T-cell (primary cell): ENCODE measurements around the gene SCTR. TPM values are rescaled to one million over a fixed set of nuclear protein-coding genes. Genes with fewer than 3 reads are reported as not detected.

Source experiments
- ATAC-seq, 4 experiments: fragments of 200-7000 bp in 3 of 4; fragments of 150-1000 bp in 1 of 4; cut with Tn5 transposase; replicated peaks in 1 of 4; 1 replicate in 3 of 4; 2 replicates in 1 of 4; pipeline ENCODE4 v1.10.0; 2021; ENCODE audit warnings: moderate library complexity in 3 of 4, mild to moderate bottlenecking in 2 of 4, moderate number of reproducible peaks in 1 of 4
- CTCF ChIA-PET, 2 donors: fragments of 300-600 bp; sonication (Branson Sonifier 250); formaldehyde crosslinking; loops; one replicate each; lab custom pipeline; 2022; ENCODE audit warnings: antibody characterized with exemption in 2 of 2; lab: Charles Lee
- POLR2A ChIA-PET, 2 donors: fragments of 300-600 bp; sonication (Branson Sonifier 250); formaldehyde crosslinking; loops; one replicate each; lab custom pipeline; 2022; ENCODE audit warnings: antibody characterized with exemption in 2 of 2; lab: Charles Lee
- DNase-seq, 35 experiments: peaks; one replicate each; pipeline versions ENCODE4 v3.0.0 to v3.0.0-alpha.2; 2013 to 2023
- H3K27ac ChIP-seq: one replicate; pipeline ENCODE4 v1.5.1; 2013; ENCODE audit warnings: low read length
- H3K27me3 ChIP-seq, 2 experiments: replicated peaks in 1 of 2; 1 replicate in 1 of 2; 2 replicates in 1 of 2; pipeline versions ENCODE4 v1.6.1 to v1.7.0; 2013; ENCODE audit warnings: low read length in 1 of 2, mixed read lengths in 1 of 2; ENCODE audit not compliant: control insufficient read depth in 2 of 2, insufficient read depth in 2 of 2; ENCODE audit errors: extremely low read depth in 1 of 2
- H3K36me3 ChIP-seq, 2 donors: 1 replicate in 1 of 2; 2 replicates in 1 of 2; pipeline versions ENCODE4 v1.6.1 to v1.7.0; 2013; ENCODE audit warnings: low read length in 1 of 2; ENCODE audit not compliant: control insufficient read depth in 2 of 2, insufficient read depth in 1 of 2; ENCODE audit errors: extremely low read depth in 1 of 2
- H3K4me1 ChIP-seq, 2 experiments: 1 replicate in 1 of 2; 2 replicates in 1 of 2; pipeline versions ENCODE4 v1.6.1 to v1.7.0; 2013; ENCODE audit warnings: low read length in 2 of 2, mixed read lengths in 1 of 2; ENCODE audit not compliant: insufficient read depth in 2 of 2, control insufficient read depth in 1 of 2; ENCODE audit errors: extremely low read depth in 1 of 2
- H3K4me3 ChIP-seq, 2 donors: 1 replicate in 1 of 2; 2 replicates in 1 of 2; pipeline versions ENCODE4 v1.5.1 to v1.7.0; 2013; ENCODE audit warnings: mild to moderate bottlenecking in 2 of 2, low read length in 1 of 2, moderate library complexity in 1 of 2; ENCODE audit not compliant: control insufficient read depth in 1 of 2; ENCODE audit errors: extremely low read depth in 1 of 2
- H3K9me3 ChIP-seq: 2 replicates; pipeline ENCODE4 v1.7.0; 2013
- H3K27ac Mint-ChIP-seq, 2 donors: one replicate each; pipeline ENCODE4 v1.8.0; 2020 to 2021; ENCODE audit warnings: mild to moderate bottlenecking in 2 of 2, mixed read lengths in 2 of 2
- H3K27me3 Mint-ChIP-seq, 2 donors: one replicate each; pipeline ENCODE4 v1.8.0; 2021 to 2022; ENCODE audit warnings: mixed read lengths in 2 of 2
- H3K36me3 Mint-ChIP-seq: one replicate; pipeline ENCODE4 v1.8.0; 2021; ENCODE audit warnings: mixed read lengths
- H3K4me1 Mint-ChIP-seq, 3 donors: one replicate each; pipeline ENCODE4 v1.8.0; 2020 to 2022; ENCODE audit warnings: mixed read lengths in 3 of 3, mild to moderate bottlenecking in 1 of 3
- H3K4me3 Mint-ChIP-seq, 3 donors: one replicate each; pipeline ENCODE4 v1.8.0; 2020 to 2022; ENCODE audit warnings: mild to moderate bottlenecking in 3 of 3, mixed read lengths in 3 of 3, moderate library complexity in 3 of 3
- H3K9me3 Mint-ChIP-seq, 3 donors: one replicate each; pipeline ENCODE4 v1.8.0; 2020 to 2022; ENCODE audit warnings: mixed read lengths in 3 of 3
- WGBS: methylation state at CpG from one replicate; pipeline ENCODE4 v1.1.5; 2013; ENCODE audit warnings: missing lambda C conversion rate; ENCODE audit not compliant: insufficient coverage; 5-methylcytosine and 5-hydroxymethylcytosine counted together
- total RNA-seq, 35 experiments: library from RNA in 6 of 35; stranded (reverse) in 6 of 35; fragments of 120-200 nt in 1 of 35; gene quantifications; one replicate each; pipeline versions ENCODE4 v1.2.1 to v1.2.4 and lab custom pipeline; 2013 to 2026

SCTR gene
- total RNA-seq, 5 donors from 2014 or later (not counting 1 experiment from before 2014, with no cell fraction given): not detected

DNA sequence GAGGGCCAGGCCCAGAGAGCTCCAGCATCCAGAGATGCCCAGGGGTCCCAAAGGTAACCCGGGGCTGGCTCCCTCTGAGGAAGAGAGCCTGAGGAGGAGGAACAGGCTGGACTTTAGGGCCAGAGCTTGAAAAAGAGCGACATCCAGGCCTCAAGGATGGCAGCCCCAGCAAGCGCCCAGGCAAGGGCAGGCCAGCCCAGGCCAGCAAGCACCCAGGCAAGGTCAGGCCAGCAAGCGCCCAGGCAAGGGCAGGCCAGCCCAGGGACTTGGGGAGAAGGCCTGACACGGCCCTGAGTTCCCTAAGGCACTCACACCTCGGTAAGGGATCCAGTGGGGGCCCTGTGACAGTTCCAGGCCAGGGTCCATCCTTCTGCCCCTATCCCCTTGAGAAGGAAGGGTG lies 127.1 kb downstream of the SCTR start:
- Mint-ChIP-seq H3K27ac (no peak overlapping the region), H3K4me3 (no peak overlapping the region), H3K9me3 (no peaks in the 10 kb centered on the region), H3K4me1 (no peaks in the 10 kb centered on the region), H3K36me3 (no peaks in the 10 kb centered on the region), H3K27me3 (peaks cover 3 to 11% of the 10 kb centered on the region in 2 donors)
- POLR2A ChIA-PET: no interaction called here
- CTCF ChIA-PET: no interaction called here
- no peak overlapping the region for H3K4me3 ChIP-seq
- H3K9me3 ChIP-seq: no peaks in the 10 kb centered on the region
- no peak for ATAC-seq
- H3K27me3 ChIP-seq: peaks cover 0 to 16% of the 10 kb centered on the region in 2 experiments
- 67% methylated on average over 4 of the region's 6 CpGs for WGBS
- no peaks in the 10 kb centered on the region for H3K4me1 ChIP-seq
- no peaks in the 10 kb centered on the region for H3K36me3 ChIP-seq
- H3K27ac ChIP-seq: no peak overlapping the region
- no peak for DNase-seq

DNA sequence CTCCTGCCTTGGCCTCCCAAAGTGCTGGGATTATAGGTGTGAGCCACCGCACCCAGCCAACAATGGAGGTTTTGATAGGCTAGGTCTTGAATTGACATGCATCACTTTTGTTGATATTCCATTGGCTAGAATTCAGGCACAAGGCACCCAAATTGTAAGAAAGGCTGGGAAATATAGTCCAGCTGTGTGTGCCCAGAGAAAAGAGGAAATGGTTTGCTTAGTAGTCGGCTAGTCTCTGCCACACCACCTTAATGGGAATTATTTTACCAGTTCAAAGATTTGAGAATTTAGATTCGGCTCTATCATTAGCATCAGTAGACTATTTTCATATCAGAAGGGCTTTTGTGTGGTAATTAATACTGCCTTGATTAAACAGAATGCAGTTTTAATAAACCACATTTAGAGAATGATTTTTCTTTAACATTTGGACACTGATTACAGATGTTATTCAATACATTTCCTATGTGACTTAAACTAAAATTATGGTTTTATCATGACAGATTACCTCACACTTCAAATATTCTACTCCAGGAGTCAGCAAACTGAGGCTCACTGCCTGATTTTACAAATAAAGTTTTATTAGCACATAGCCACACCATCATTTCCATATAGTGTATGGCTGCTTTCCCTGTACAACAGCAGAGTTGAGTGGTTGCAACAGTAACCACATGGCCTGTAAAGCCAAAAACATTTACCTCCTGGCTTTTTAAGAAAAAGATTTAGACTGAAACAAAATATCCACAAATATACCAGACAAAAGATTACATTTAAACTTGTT lies 130.1 kb downstream of the SCTR start:
- Histone ChIP-seq H3K4me3 (no peak overlapping the region), H3K27me3 (peaks cover 0 to 9% of the 10 kb centered on the region in 2 experiments), H3K36me3 (no peaks in the 10 kb centered on the region), H3K4me1 (no peaks in the 10 kb centered on the region), H3K9me3 (no peaks in the 10 kb centered on the region), H3K27ac (no peak overlapping the region)
- DNase-seq (no peak), ATAC-seq (no peak)
- ChIA-PET POLR2A (no interaction called here), CTCF (no interaction called here)
- WGBS: 100% methylated on average over 1 of the region's 3 CpGs
- Mint-ChIP-seq H3K27me3 (peaks cover 2 to 3% of the 10 kb centered on the region in 2 donors), H3K4me1 (no peaks in the 10 kb centered on the region), H3K27ac (no peak overlapping the region), H3K4me3 (no peak overlapping the region), H3K36me3 (no peaks in the 10 kb centered on the region), H3K9me3 (no peaks in the 10 kb centered on the region)

Other genes with a start within 250 kb of the SCTR start
- gene C2orf76, start 157.6 kb downstream of the SCTR start, total RNA-seq: 1 to 10 TPM; 5.2 to 9.0 (median 7.4) TPM
- 10 to 100 TPM; 33.4 to 55.5 (median 44.3) TPM for gene DBI, start 157.5 kb downstream of the SCTR start, total RNA-seq
- gene TMEM37, start 92.6 kb downstream of the SCTR start, total RNA-seq: under 1 TPM in 2 of 5 donors, not detected in 3; 0.44 to 0.60 TPM
- not detected for gene CFAP221, start 20.0 kb upstream of the SCTR start, total RNA-seq
- 10 to 100 TPM in 3 of 5 donors, 1 to 10 TPM in 2; 3.3 to 18.4 (median 16.1) TPM for gene TMEM177, start 154.7 kb upstream of the SCTR start, total RNA-seq
- gene PTPN4, start 235.4 kb upstream of the SCTR start, total RNA-seq: 100 to 1,000 TPM; 105 to 134 (median 126) TPM